ENCODE measurements around the gene RBBP9.

GRCh38 chr20:18440403-18440802, 56.6 kb downstream of the RBBP9 start:
- no peak for TF ChIP-seq EZH2 (IDR thresholded peaks at IDR 0.05; ENCODE audit: borderline replicate concordance, low read depth, low read length, severe bottlenecking)
- TF ChIP-seq CTCF (IDR thresholded peaks at IDR 0.05; ENCODE audit: borderline replicate concordance, extremely low read depth, low read length, poor library complexity, severe bottlenecking) = no peak
